HepG2 (cell line): ENCODE data around the gene PRCD. TPM values are rescaled to one million over a fixed set of nuclear protein-coding genes. Genes with fewer than 3 reads are reported as not detected.

Source experiments
- CBX2 ChIP-seq, 2 experiments: fragments of 200-600 bp in 1 of 2; sonication (generic); formaldehyde crosslinking in 1 of 2; IDR thresholded peaks; 2 replicates each; pipeline versions ENCODE4 v1.7.0 to v1.8.1; 2018 to 2022; ENCODE audit warnings: low read depth in 2 of 2, low read length in 1 of 2, mild to moderate bottlenecking in 1 of 2, missing genetic modification reagents in 1 of 2
- FOXP4 ChIP-seq: sonication (generic); formaldehyde crosslinking; IDR thresholded peaks from 2 replicates; pipeline ENCODE4 v1.4.0; 2020; ENCODE audit warnings: missing genetic modification reagents
- MED13 ChIP-seq: sonication (generic); formaldehyde crosslinking; IDR thresholded peaks from 2 replicates; pipeline ENCODE4 v1.5.0; 2020; ENCODE audit warnings: missing genetic modification reagents
- MEIS1 ChIP-seq: sonication (generic); formaldehyde crosslinking; IDR thresholded peaks from 2 replicates; pipeline ENCODE4 v1.9.0; 2021; ENCODE audit warnings: mild to moderate bottlenecking, missing genetic modification reagents, moderate library complexity, borderline replicate concordance
- PHF5A ChIP-seq: IDR thresholded peaks from one replicate; pipeline ENCODE4 v1.6.1; 2018; ENCODE audit warnings: low read depth, missing genetic modification reagents; ENCODE audit not compliant: unreplicated experiment
- RELA ChIP-seq: sonication (generic); formaldehyde crosslinking; IDR thresholded peaks from 2 replicates; pipeline ENCODE4 v1.4.0; 2020; ENCODE audit warnings: missing genetic modification reagents
- SAFB2 ChIP-seq: sonication (generic); formaldehyde crosslinking; IDR thresholded peaks from 2 replicates; pipeline ENCODE4 v1.5.1; 2020; ENCODE audit warnings: missing genetic modification reagents, low read depth, mild to moderate bottlenecking, borderline replicate concordance
- SATB2 ChIP-seq: sonication (generic); formaldehyde crosslinking; IDR thresholded peaks from 2 replicates; pipeline ENCODE4 v1.5.0; 2020; ENCODE audit warnings: missing genetic modification reagents
- TBP ChIP-seq: sonication (generic); formaldehyde crosslinking; IDR thresholded peaks from 2 replicates; pipeline ENCODE4 v1.5.0; 2020; ENCODE audit warnings: missing genetic modification reagents
- YEATS4 ChIP-seq: sonication (generic); formaldehyde crosslinking; IDR thresholded peaks from 2 replicates; pipeline ENCODE4 v1.4.0; 2020; ENCODE audit warnings: missing genetic modification reagents, borderline replicate concordance
- ZNF10 ChIP-seq: sonication (generic); formaldehyde crosslinking; IDR thresholded peaks from 2 replicates; pipeline ENCODE4 v1.4.0; 2020; ENCODE audit warnings: mild to moderate bottlenecking, low read depth, missing genetic modification reagents, borderline replicate concordance
- ZNF432 ChIP-seq: sonication (generic); formaldehyde crosslinking; IDR thresholded peaks from 2 replicates; pipeline ENCODE4 v1.5.0; 2020; ENCODE audit warnings: missing genetic modification reagents, mild to moderate bottlenecking, borderline replicate concordance
- ZNF451 ChIP-seq: sonication (generic); formaldehyde crosslinking; IDR thresholded peaks from 2 replicates; pipeline ENCODE4 v1.5.0; 2020; ENCODE audit warnings: mild to moderate bottlenecking, missing genetic modification reagents
- ZNF510 ChIP-seq: sonication (generic); formaldehyde crosslinking; IDR thresholded peaks from 2 replicates; pipeline ENCODE4 v1.4.0; 2020; ENCODE audit warnings: low read depth, mild to moderate bottlenecking, missing genetic modification reagents
- ZNF614 ChIP-seq: IDR thresholded peaks from 2 replicates; pipeline ENCODE4 v1.6.1; 2018; ENCODE audit warnings: missing biosample characterization, missing genetic modification reagents, inconsistent platforms, borderline replicate concordance
- ZNF687 ChIP-seq: sonication (generic); formaldehyde crosslinking; IDR thresholded peaks from 2 replicates; pipeline ENCODE4 v1.5.1; 2020; ENCODE audit warnings: mild to moderate bottlenecking, missing genetic modification reagents, moderate library complexity
- ZNF883 ChIP-seq: sonication (generic); formaldehyde crosslinking; IDR thresholded peaks from 2 replicates; pipeline ENCODE4 v1.5.1; 2020; ENCODE audit warnings: mild to moderate bottlenecking, missing genetic modification reagents; ENCODE audit errors: not compliant biosample characterization
- ZSCAN25 ChIP-seq: sonication (generic); formaldehyde crosslinking; IDR thresholded peaks from 2 replicates; pipeline ENCODE4 v1.8.0; 2022; ENCODE audit warnings: mild to moderate bottlenecking, missing genetic modification reagents
- polyA plus RNA-seq, 8 experiments: library from polyadenylated mRNA; depleted of rRNA in 3 of 8; stranded (reverse) in 7 of 8; unstranded in 1 of 8; fragments of >200 nt; fragmentation: Illumina TruSeq in 4 of 8; extraction: Trizol in 4 of 8; gene quantifications; 2 replicates each; pipeline versions ENCODE4 v1.2.1 to v1.2.3, GENCODE V29; 2011 to 2016; ENCODE audit warnings: low read depth in 4 of 8, missing spikeins in 1 of 8, mixed read lengths in 1 of 8; ENCODE audit not compliant: insufficient read depth in 1 of 8
- total RNA-seq, 5 experiments: library from RNA; depleted of rRNA; stranded (reverse); fragments of >200 nt; fragmentation: Illumina TruSeq; extraction: Trizol; gene quantifications; 2 replicates each; pipeline ENCODE4 v1.2.3, GENCODE V29; 2016; ENCODE audit warnings: low read depth in 1 of 5
- TF ChIP-seq, protein P1 (sequence below): sonication (generic); formaldehyde crosslinking; IDR thresholded peaks from 2 replicates; pipeline ENCODE4 v1.5.0; 2020; ENCODE audit warnings: mild to moderate bottlenecking, low read depth, missing genetic modification reagents, borderline replicate concordance
- TF ChIP-seq, protein P2 (sequence below): sonication (generic); formaldehyde crosslinking; IDR thresholded peaks from 2 replicates; pipeline ENCODE4 v1.8.1; 2023; ENCODE audit warnings: mild to moderate bottlenecking, missing genetic modification reagents

PRCD gene
- total and polyA plus RNA-seq, 2 of the 13 experiments (the other 11 are each of a cell fraction or from before 2014, with no cell fraction given) = 0.51 TPM; not detected in 1

- TF ChIP-seq SATB2 (CRISPR knock-in tag) = no peak; the same call in 1 of the 2 replicates
- no peak for TF ChIP-seq CBX2 (IDR thresholded peaks at IDR 0.05; ENCODE audit: low read depth, low read length)
- no peak for TF ChIP-seq CBX2 (CRISPR knock-in tag; IDR thresholded peaks at IDR 0.05; ENCODE audit: low read depth)
- no peak for TF ChIP-seq RELA (CRISPR knock-in tag)
- no peak for TF ChIP-seq PHF5A (CRISPR knock-in tag)
- TF ChIP-seq FOXP4 (CRISPR knock-in tag) = peak; percentile 49; the same call in 1 of the 2 replicates
- no peak; the same call in 1 of the 2 replicates for TF ChIP-seq ZSCAN25 (CRISPR knock-in tag)
- TF ChIP-seq SAFB2 (CRISPR knock-in tag) = no peak
- no peak for TF ChIP-seq ZNF432
- TF ChIP-seq, protein P1, sequence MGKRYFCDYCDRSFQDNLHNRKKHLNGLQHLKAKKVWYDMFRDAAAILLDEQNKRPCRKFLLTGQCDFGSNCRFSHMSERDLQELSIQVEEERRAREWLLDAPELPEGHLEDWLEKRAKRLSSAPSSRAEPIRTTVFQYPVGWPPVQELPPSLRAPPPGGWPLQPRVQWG = no peak
- TF ChIP-seq ZNF451 = peak; percentile 17; the same call in 1 of the 2 replicates
- 0 out of 2 replicates have a peak, but pooled peaks have one; percentile 56 for TF ChIP-seq ZNF510 (CRISPR knock-in tag)
- TF ChIP-seq ZNF687 (CRISPR knock-in tag) = peak; percentile 42; the same call in 1 of the 2 replicates
- TF ChIP-seq ZNF10 (CRISPR knock-in tag) = no peak
- TF ChIP-seq YEATS4 (CRISPR knock-in tag) = no peak
- TF ChIP-seq MED13 (CRISPR knock-in tag) = no peak
- no peak for TF ChIP-seq ZNF883 (CRISPR knock-in tag)
- no peak for TF ChIP-seq MEIS1 (CRISPR knock-in tag)
- TF ChIP-seq, protein P2, sequence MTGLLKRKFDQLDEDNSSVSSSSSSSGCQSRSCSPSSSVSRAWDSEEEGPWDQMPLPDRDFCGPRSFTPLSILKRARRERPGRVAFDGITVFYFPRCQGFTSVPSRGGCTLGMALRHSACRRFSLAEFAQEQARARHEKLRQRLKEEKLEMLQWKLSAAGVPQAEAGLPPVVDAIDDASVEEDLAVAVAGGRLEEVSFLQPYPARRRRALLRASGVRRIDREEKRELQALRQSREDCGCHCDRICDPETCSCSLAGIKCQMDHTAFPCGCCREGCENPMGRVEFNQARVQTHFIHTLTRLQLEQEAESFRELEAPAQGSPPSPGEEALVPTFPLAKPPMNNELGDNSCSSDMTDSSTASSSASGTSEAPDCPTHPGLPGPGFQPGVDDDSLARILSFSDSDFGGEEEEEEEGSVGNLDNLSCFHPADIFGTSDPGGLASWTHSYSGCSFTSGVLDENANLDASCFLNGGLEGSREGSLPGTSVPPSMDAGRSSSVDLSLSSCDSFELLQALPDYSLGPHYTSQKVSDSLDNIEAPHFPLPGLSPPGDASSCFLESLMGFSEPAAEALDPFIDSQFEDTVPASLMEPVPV (CRISPR knock-in tag) = no peak
- TF ChIP-seq ZNF614 (CRISPR knock-in tag) = peak; percentile 33; the same call in 1 of the 2 replicates
- TF ChIP-seq TBP = no peak
These were observed 8.8 kb downstream of the PRCD start (continued) for GRCh38 chr17:76548378-76549214.
